GM12801 (cell line): ENCODE results near the gene FAM222A.
A peak's percentile ranks its signal among the peaks of the same experiment; 100 is the strongest.

Experiments used
- TF ChIP-seq, protein P1 (sequence below): IDR thresholded peaks from one replicate; pipeline ENCODE4 v1.5.1; 2011; ENCODE audit warnings: control low read depth; ENCODE audit not compliant: insufficient read length; ENCODE audit errors: extremely low read depth

Gene FAM222A

DNA sequence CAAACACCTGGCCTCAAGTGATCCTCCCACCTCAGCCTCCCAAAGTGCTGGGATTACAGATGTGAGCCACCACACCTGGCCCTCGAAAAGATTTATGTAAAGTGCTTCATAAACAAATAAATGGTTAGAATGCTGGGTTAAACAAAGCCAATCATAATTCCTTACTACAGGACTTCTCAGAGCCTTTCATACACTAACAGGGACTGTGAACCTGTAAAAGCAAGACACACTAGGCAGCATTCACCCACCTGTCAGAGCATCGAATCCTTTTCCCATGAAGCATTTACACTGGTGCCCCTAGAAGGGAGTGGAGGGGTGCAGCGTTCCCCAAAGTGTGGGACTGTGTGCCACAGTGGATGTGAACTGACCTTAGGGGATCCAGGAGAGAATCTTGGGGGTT lies 90.1 kb downstream of the FAM222A start:
- TF ChIP-seq, protein P1, sequence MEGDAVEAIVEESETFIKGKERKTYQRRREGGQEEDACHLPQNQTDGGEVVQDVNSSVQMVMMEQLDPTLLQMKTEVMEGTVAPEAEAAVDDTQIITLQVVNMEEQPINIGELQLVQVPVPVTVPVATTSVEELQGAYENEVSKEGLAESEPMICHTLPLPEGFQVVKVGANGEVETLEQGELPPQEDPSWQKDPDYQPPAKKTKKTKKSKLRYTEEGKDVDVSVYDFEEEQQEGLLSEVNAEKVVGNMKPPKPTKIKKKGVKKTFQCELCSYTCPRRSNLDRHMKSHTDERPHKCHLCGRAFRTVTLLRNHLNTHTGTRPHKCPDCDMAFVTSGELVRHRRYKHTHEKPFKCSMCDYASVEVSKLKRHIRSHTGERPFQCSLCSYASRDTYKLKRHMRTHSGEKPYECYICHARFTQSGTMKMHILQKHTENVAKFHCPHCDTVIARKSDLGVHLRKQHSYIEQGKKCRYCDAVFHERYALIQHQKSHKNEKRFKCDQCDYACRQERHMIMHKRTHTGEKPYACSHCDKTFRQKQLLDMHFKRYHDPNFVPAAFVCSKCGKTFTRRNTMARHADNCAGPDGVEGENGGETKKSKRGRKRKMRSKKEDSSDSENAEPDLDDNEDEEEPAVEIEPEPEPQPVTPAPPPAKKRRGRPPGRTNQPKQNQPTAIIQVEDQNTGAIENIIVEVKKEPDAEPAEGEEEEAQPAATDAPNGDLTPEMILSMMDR = no peak

DNA sequence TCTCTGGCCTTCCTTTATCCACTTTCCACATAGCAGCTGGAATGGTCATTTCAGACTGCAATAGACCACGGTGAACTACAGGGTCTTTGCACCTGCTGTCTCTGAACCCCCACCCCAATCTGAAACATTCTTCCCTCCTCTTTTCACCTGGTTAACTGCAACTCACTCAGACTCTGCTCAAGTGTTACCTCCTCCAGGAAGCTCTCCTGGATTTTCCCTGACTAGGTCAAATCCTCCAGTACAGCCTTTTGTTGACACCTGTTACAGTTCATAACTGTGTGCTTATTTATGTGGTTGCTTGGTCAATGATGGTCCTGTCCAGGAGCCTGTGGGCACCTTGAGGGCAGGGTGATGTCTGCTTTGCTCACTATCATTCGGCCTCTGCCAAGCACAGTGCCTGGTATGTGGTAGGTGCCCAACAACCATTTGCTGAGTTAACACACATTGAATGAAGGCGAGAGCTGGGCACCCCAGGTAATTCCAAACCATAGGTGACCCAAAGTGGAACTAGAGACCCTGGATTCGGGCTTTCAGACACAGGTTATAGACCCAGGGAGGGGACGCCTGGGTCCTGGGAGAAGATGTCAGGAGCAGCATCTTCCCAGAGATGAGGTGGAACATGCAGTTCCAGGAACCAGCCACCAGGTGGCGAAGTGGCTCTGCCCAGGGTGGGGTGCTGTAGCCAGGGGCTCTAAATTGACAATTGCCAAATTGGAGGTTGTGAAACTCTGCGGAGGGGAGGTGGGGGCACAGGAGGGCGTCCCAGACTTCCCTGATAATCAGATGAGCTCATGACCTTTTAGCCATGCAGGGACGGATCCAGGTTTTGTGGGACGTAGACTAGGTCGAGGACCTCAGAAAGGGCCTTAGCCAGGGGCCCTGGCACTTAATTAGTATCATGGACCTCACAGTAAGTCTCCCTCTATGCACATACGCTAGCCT lies 91.5 kb downstream of the FAM222A start:
- TF ChIP-seq, protein P1 = peak; percentile 79

DNA sequence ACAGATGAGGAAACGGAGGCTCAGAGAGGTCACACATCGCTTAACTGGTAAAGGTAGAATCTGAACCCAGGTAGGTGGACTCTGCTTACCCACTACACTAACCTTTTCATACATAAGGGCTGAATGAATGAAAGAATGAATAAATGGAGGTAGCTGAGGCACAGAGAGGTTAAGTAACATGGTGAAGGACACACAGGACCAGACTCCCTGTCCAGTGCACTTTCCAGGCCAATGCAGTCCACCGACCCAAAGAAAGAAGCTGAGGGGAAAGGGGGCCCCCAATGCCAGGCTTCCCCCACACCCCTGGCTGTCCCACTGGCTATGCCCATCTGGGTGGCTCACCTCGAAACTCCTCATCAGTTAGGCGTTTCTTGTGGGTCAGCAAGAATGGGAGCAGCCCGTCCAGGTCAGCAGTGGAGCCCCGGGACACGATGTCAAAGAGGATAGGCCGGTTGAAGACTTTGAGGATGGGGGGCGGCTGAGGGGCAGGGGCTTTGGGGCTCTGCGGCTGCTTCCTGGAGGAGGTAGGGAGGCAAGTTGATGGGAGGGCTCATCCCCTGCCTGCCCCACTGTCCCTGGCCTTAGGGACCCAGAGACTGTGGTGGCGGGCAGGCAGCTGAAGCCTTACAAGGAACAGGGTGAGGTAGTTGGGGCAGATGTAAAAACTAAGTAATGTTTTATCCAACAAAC lies 94.5 kb downstream of the FAM222A start:
- TF ChIP-seq, protein P1 = no peak

DNA sequence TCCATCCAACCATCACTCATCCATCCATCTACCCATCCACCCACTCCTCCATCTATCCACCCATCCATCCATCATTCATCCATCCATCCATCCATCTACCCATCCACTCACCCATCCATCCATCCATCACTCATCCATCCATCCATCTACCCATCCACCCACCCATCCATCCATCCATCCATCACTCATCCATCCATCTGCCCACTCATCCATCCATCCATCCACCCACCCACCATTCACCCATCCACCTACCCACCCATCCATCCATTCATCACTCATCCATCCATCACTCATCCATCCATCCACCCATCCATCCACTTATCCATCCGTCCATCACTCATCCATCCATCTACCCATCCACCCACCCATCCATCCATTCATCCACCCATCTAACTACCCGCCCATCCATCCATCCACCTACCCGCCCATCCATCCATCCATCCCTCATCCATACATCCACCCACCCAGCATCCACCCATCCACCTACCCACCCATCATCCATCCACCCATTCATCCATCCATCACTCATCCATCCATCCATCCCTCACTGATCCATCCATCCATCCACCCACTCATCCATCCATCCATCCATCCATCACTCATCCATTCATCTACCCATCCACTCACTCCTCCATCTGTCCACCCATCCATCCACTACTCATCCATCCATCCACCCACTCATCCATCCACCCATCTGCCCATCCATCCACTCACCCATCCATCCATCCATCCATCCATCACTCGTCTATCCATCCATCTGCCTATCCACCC lies 95.4 kb downstream of the FAM222A start:
- TF ChIP-seq, protein P1 = no peak

DNA sequence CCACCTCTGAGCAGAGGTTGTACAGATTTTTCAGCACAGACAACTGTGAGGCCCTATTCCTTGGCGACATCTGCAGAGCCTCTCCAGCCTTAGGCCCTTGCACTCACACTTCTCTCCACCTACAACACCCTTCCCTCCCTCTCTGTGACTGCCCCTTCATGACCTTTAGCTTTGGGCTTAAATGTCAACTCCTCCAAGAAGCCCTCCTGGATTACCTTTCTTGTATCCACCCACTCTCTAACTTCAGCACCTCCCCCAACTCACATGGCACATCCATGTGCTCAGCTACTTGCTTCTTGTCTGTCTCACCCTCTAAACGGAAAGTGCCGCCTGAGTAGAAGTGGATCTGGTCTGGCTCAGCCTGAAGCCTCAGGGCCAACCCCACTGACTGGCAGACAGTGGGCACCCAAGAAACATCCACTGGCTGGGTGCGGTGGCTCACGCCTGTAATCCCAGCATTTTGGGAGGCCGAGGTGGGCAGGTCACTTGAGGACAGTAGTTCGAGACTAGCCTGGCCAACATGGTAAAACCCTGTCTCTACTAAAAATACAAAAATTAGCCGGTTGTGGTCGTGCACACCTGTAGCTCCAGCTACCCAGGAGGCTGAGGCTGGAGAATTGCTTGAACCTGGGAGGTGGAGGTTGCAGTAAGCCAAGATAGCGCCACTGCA lies 97.5 kb downstream of the FAM222A start:
- TF ChIP-seq, protein P1 = no peak

DNA sequence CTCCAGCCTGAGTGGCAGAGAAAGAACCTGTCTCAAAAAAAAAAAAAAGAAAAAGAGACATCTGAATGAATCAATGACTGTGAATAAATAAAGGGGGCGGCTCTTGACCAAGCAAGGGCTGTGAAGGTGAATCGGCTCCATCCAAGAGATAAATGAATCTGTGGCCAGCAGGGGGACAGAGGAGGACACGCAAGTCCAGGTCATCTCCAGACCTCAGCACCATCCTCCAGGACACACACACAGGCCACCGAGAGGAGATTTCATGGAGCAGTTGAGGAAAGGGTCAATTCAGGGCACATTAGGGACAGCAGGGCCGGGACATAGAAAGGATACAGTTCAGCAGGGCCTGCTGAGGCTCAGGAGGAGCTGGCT lies 98.0 kb downstream of the FAM222A start:
- TF ChIP-seq, protein P1 = no peak
